Right lung (tissue), 10 donors: ENCODE results near the gene SYCP2L. TPM values are rescaled to one million over a fixed set of nuclear protein-coding genes. Genes with fewer than 3 reads are reported as not detected.
"Not testable (repeated sequence)": the region's sequence is repeated elsewhere in the genome, so short reads cannot be mapped to it uniquely, and the experiment has no call there.

ENCODE experiments used
- DNase-seq, 2 donors: peaks; one replicate each; pipeline ENCODE4 v3.0.0-alpha.2; 2013
- long read RNA-seq, 8 donors: transcript quantifications; one replicate each; lab custom pipeline, GENCODE V29; 2026
- polyA plus RNA-seq, 5 donors: library from polyadenylated mRNA; unstranded; fragments of 120-200 nt; gene quantifications; one replicate each; pipeline versions ENCODE4 v1.2.1 to v1.2.3, GENCODE V29; 2013; ENCODE audit warnings: inconsistent platforms in 1 of 5, low replicate concordance in 1 of 5; ENCODE audit not compliant: insufficient read length in 5 of 5, insufficient read depth in 1 of 5

The SYCP2L gene
- polyA plus RNA-seq, result 1 to 10 TPM; 3.1 to 5.2 (median 5.1) TPM
- long read RNA-seq, donor 1, result 0 reads
- long read RNA-seq, donor 2, result 0 reads
- long read RNA-seq, donor 3, result 0 reads
- long read RNA-seq, donor 4, result 0 reads
- long read RNA-seq, donor 5, result 0 reads
- long read RNA-seq, donor 6, result 0 reads
- long read RNA-seq, donor 7, partial matches to known transcripts, result 0 of 1 reads
- long read RNA-seq, donor 7, other reads (novel, unspliced or antisense), result 0 of 1 reads
- long read RNA-seq, donor 8, result 0 reads

- DNase-seq, result peak in 1 of 2 donors; percentile 44
These were observed at the start of gene SYCP2L for GRCh38 chr6:10886691-10887502. Gene SYCP2L (plus strand): TSS chr6:10887052. CDS start chr6:10887127, 75 bp downstream.

DNA sequence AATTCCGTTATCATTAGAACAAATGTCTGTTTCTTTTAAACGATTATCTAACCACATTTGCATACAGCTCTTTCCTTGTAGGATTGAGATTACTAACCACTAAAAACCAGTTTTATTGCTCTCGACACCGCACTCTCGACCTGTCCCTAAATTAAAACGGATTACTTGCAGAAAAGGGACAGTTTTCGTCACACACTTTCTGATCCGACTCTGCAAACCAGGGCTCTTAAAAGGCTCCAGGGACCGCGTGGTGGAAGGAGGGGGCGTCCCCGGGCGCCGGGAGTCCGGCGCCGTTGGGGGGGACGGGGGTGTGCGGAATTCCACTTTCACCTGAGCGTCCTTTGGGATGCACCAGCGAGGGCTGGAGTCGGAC is 49.2 kb upstream of the SYCP2L start:
- peak in 1 of 2 donors; percentile 36 for DNase-seq

GRCh38 chr6:10837995-10838793 is 48.7 kb upstream of the SYCP2L start, which contains the start of gene MAK:
Gene MAK (minus strand): TSS chr6:10838539. CDS start chr6:10830648, 7,891 bp downstream.
- DNase-seq, result peak; percentile 93

DNA sequence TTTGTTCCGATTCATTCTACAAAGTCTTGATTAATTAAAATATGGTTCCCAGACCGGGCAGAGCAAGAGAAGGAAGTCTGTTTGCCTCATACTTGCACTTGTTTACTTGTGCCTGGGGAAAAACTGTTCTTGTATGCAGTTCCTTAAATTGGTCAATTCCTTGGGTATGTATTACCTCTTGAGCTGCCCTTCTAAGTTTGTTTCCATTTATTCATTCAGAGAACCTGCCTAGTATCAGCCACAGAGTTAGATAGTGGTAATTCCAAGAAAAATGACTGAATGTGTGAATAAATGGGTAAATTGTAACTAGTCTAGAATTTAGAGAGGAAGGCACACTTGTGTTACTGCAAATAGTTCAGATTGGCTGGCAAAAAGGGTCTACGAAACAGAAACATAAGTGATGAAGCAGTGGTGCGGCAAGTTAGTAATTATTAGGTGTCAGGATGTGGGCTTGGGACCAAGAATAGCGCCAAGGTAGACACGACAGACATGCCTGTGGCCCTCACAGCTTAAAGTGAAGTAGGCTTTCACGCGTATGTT is 48.0 kb upstream of the SYCP2L start:
- DNase-seq, result no peak

DNA sequence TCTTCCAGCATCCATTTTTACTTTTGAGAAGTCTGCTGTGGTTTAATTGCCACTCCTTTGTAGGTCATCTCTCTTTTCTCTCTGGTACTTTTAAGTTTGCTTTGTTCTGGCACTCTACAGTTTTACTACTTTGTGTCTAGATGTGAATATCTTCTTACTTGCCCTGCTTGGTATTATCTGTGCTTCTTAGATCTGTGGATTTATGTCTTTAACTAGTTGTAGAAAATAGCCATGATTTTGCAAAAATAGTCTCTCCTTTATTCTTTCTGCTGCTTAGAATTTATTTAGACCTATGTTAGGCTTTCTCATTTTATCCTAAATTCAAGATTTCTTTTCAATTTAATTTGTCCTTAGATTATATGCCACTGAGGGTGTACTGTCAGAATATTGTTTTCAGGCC is 43.3 kb upstream of the SYCP2L start:
- no peak for DNase-seq

- no peak for DNase-seq
These were observed 39.2 kb upstream of the SYCP2L start for GRCh38 chr6:10847684-10848083.

DNA sequence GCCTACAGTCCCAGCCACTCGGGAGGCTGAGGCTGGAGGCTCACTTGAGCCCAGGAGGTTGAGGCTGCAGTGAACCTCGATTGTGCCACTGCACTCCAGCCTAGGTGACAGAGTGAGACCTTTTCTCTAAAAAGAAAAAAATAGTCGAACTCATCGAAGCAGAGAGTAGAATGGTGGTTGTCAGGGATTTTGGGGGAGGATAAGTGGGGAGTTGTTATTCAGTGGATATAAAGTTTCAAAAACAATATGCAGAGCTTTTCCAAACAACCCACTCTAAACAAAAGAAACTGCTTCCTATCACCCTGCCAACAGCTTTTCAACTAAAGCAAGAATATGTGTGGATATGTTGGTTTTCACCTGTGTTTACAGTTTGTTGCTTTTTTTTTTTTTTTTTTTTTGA is 37.0 kb upstream of the SYCP2L start:
- DNase-seq, result no peak

DNA sequence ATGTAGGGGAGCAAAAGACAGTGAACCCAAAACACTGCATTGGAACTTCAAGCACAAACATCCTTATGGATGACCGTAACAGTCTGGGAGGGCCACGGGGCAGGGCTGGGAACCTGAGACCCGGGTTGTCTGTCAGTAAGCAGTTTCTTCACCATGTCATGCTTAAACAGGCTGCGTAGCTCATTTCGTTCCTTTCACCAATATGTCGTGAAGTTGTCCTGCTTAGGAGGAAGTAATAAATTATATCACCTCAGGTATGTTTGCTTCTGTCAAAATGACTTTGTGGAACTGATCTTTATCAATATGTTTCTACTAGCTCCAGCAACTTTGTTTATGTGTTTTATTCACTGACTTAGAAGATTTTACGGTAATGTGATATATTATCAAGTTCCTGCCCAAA is 36.1 kb upstream of the SYCP2L start:
- DNase-seq, result no peak

DNA sequence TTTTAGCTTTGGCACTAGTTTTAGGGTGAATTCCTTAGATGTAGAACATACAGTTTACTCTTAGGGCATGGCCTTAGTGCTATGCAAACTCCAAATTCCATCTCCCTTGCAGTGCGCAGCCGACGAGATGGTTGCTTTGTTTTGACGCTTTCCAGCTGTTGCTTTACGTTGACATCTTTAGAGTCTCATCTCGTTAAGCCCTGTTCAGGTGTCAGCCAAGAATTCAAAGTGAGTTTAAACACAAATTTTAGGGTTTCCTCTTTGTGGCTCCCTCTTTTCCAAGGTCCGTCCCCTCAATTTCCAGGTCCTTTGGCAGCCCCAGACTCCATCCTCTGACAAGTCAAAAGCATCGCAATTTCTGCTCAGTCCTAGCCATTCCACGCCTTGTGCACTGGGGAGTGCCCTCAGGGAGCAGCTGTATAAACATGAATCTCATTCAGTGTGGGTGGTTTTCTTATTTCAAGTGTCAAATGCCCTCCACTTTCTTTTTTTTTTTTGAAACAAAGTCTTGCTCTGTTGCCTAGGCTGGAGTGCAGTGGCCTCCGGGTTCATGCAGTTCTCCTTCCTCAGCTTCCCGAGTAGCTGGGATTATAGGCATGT is 34.4 kb upstream of the SYCP2L start:
- no peak for DNase-seq

DNA sequence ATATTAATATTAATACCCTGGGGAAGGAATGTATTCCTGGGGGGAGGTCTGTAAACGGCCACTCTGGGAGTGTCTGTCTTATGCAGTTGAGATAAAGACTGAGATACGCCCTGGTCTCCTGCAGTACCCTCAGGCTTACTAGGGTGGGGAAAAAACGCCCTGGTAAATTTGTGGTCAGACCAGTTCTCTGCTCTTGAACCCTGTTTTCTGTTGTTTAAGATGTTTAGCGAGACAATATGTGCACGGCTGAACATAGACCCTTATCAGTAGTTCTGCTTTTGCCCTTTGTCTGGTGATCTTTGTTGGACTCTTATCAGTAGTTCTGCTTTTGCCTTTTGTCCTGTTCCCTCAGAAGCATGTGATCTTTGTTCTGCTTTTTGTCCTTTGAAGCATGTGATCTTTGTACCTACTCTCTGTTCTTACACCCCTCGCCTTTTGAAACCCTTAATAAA is 33.0 kb upstream of the SYCP2L start:
- DNase-seq, result not testable (repeated sequence)

- DNase-seq, result no peak
These were observed 31.8 kb upstream of the SYCP2L start for GRCh38 chr6:10854922-10855632.

DNA sequence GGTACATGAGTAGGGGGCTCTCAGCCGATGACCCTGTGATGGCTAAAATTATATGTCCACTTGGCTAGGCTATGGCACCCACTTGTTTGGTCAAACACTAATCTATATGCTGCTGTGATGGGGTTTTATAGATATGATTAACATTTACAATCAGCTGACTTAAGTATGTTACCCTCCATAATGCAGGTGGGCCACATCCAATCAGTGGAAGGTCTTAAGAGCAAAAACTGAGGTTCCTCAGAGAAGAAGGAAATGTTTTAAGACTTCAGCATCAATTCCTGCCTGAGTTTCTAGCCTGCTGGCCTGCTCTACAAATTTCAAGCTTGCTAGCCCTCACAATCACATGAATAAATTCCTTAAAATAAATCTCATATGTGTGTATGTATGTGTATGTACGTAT is 29.6 kb upstream of the SYCP2L start:
- no peak for DNase-seq

GRCh38 chr6:10861086-10861485 is 25.8 kb upstream of the SYCP2L start:
- DNase-seq, result no peak

DNA sequence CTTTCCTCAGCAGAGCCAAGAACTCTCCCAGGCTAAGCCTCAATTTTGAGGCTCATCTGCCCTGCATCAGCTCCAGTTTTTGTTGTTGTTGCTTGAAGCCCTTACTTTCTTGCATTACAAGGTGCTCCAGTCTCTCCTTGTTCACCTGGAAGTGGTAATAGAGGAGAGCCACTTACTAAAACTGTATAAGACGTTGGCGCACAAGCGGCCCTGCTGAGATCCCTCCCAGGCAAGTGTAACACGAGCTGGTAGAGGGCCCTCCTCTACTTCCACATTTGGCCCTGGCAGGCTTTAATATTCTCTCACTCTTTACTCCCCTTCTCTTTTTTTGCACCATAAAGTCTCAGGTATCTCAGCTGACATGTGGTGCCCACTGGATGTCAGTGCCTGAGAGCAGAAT is 24.5 kb upstream of the SYCP2L start:
- DNase-seq, result no peak

DNA sequence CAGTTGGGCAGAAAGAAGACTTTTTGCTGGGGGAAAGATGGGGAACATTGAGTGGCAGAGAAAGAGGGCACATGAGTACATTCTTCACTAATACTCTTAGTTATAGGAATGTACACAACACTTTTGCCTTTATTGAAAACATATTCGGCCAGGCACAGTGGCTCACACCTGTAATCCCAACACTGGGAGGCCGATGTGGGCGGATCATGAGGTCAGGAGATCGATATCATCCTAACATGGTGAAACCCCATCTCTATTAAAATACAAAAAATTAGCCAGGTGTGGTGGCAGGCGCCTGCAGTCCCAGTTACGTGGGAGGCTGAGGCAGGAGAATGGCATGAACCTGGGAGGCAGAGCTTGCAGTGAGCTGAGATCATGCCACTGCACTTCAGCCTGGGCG is 23.8 kb upstream of the SYCP2L start:
- DNase-seq, result not testable (repeated sequence)

GRCh38 chr6:10866709-10867108 is 20.1 kb upstream of the SYCP2L start:
- not testable (repeated sequence) for DNase-seq

DNA sequence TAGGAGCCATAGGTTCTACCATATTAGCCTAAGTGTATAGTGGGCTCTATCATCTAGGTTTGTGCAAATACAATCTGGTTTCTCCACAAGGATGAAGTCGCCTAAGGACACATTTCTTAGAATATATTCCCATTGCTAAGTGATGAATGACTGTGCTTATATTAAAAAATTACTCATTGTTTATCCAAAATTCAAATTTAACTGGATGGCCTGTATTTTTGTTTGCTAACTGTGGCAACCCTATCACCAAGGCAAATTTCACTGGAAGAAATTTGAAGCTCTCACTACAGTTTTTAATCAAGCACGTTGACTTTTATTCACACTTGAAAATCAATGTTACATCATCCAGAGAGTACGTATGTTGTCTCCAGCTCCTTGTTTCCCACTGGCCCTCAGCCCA is 18.9 kb upstream of the SYCP2L start:
- no peak for DNase-seq

- no peak for DNase-seq
These were observed 13.5 kb upstream of the SYCP2L start for GRCh38 chr6:10873374-10873773.

GRCh38 chr6:10874207-10874606 is 12.6 kb upstream of the SYCP2L start:
- no peak for DNase-seq

GRCh38 chr6:10875026-10875425 is 11.8 kb upstream of the SYCP2L start:
- no peak for DNase-seq

DNA sequence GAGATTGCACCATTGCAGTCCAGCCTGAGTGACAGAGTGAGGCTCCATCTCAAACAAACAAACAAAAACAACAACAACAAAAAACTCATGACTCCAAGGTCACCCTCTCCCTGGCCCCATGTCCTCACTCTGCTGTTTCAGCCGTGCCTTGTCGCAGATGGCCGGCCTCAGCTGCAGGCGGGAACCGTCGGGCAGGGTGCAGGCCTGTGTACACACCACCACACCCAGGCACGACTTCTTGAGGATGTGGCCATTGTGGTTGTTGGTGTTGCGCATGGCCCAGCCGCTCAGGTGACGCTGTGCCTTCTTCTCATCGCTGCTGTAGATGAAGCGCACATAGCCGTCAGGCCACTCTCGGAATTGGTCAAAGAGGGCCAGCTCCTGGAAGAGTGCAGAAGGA is 9.8 kb upstream of the SYCP2L start:
- no peak for DNase-seq
